ENCODE measurements around the gene C17orf113.

GRCh38 chr17:42050393-42051012 is at the start of gene C17orf113:
- TF ChIP-seq, protein P1, sequence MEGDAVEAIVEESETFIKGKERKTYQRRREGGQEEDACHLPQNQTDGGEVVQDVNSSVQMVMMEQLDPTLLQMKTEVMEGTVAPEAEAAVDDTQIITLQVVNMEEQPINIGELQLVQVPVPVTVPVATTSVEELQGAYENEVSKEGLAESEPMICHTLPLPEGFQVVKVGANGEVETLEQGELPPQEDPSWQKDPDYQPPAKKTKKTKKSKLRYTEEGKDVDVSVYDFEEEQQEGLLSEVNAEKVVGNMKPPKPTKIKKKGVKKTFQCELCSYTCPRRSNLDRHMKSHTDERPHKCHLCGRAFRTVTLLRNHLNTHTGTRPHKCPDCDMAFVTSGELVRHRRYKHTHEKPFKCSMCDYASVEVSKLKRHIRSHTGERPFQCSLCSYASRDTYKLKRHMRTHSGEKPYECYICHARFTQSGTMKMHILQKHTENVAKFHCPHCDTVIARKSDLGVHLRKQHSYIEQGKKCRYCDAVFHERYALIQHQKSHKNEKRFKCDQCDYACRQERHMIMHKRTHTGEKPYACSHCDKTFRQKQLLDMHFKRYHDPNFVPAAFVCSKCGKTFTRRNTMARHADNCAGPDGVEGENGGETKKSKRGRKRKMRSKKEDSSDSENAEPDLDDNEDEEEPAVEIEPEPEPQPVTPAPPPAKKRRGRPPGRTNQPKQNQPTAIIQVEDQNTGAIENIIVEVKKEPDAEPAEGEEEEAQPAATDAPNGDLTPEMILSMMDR (IDR thresholded peaks at IDR 0.05; ENCODE audit: poor library complexity): peak; percentile 50
- TF ChIP-seq EZH2 (IDR thresholded peaks at IDR 0.05; ENCODE audit: borderline replicate concordance) (no peak), EZH2phosphoT487 (IDR thresholded peaks at IDR 0.05; ENCODE audit: low read depth, severe bottlenecking, unreplicated experiment) (no peak)
